SK-N-SH treated with all-trans-retinoic acid at 6 μM for 48 hours (cell line): Measurements from ENCODE around the gene ATG12.

ENCODE experiments used
- ATAC-seq: fragments of 200-7000 bp; cut with Tn5 transposase; 3 replicates; pipeline ENCODE4 v1.9.1; 2020; ENCODE audit warnings: mild to moderate bottlenecking, moderate library complexity
- BACH2 ChIP-seq: fragments of 250-450 bp; sonication (Bioruptor Pico); IDR thresholded peaks from 2 replicates; pipeline ENCODE4 v1.9.0; 2021; ENCODE audit warnings: mild to moderate bottlenecking, borderline replicate concordance
- CREB5 ChIP-seq: fragments of 250-450 bp; sonication (Bioruptor Pico); IDR thresholded peaks from 2 replicates; pipeline ENCODE4 v1.5.1; 2020; ENCODE audit warnings: low read depth, mild to moderate bottlenecking, moderate library complexity
- CSDC2 ChIP-seq: fragments of 250-450 bp; sonication (Bioruptor Pico); IDR thresholded peaks from 2 replicates; pipeline ENCODE4 v1.5.0; 2020; ENCODE audit warnings: mild to moderate bottlenecking, moderate library complexity
- ESRRG ChIP-seq: fragments of 250-450 bp; sonication (Bioruptor Pico); IDR thresholded peaks from 2 replicates; pipeline ENCODE4 v1.6.1; 2021; ENCODE audit warnings: mild to moderate bottlenecking
- GLIS3 ChIP-seq: fragments of 250-450 bp; sonication (Bioruptor Pico); IDR thresholded peaks from 2 replicates; pipeline ENCODE4 v1.5.0; 2020; ENCODE audit warnings: mild to moderate bottlenecking, moderate library complexity
- ISL1 ChIP-seq: fragments of 250-450 bp; sonication (Bioruptor Pico); IDR thresholded peaks from 2 replicates; pipeline ENCODE4 v2.1.2; 2022; ENCODE audit warnings: mild to moderate bottlenecking, moderate library complexity
- OSR1 ChIP-seq: fragments of 250-450 bp; sonication (Bioruptor Pico); IDR thresholded peaks from 2 replicates; pipeline ENCODE4 v1.8.0; 2022; ENCODE audit warnings: moderate library complexity, mild to moderate bottlenecking, inconsistent platforms
- PPARA ChIP-seq: fragments of 250-450 bp; sonication (Bioruptor Pico); IDR thresholded peaks from 2 replicates; pipeline ENCODE4 v1.5.0; 2020; ENCODE audit warnings: mild to moderate bottlenecking, borderline replicate concordance
- RARB ChIP-seq: fragments of 250-450 bp; sonication (Bioruptor Pico); IDR thresholded peaks from 2 replicates; pipeline ENCODE4 v1.8.0; 2021; ENCODE audit warnings: mild to moderate bottlenecking, moderate library complexity
- SNAI2 ChIP-seq: fragments of 250-450 bp; sonication (Bioruptor Pico); IDR thresholded peaks from 2 replicates; pipeline ENCODE4 v1.5.0; 2020; ENCODE audit warnings: mild to moderate bottlenecking, moderate library complexity
- TCF4 ChIP-seq: fragments of 250-450 bp; sonication (Bioruptor Pico); IDR thresholded peaks from 2 replicates; pipeline ENCODE4 v1.8.0; 2021; ENCODE audit warnings: mild to moderate bottlenecking, moderate library complexity, borderline replicate concordance
- TOX ChIP-seq: fragments of 250-450 bp; sonication (Bioruptor Pico); IDR thresholded peaks from 2 replicates; pipeline ENCODE4 v1.8.0; 2021; ENCODE audit warnings: mild to moderate bottlenecking, moderate library complexity, borderline replicate concordance
- TSHZ2 ChIP-seq: fragments of 250-450 bp; sonication (Bioruptor Pico); IDR thresholded peaks from 2 replicates; pipeline ENCODE4 v1.5.0; 2020; ENCODE audit warnings: mild to moderate bottlenecking, moderate library complexity
- ZC3H10 ChIP-seq: fragments of 250-450 bp; sonication (Bioruptor Pico); IDR thresholded peaks from 2 replicates; pipeline ENCODE4 v1.5.1; 2021; ENCODE audit warnings: mild to moderate bottlenecking, moderate library complexity
- ZFP3 ChIP-seq: fragments of 250-450 bp; sonication (Bioruptor Pico); IDR thresholded peaks from 2 replicates; pipeline ENCODE4 v1.5.0; 2020; ENCODE audit warnings: mild to moderate bottlenecking, moderate library complexity
- ZFP30 ChIP-seq: fragments of 450-650 bp; formaldehyde crosslinking; IDR thresholded peaks from 2 replicates; pipeline ENCODE4 v1.5.0; 2022; ENCODE audit warnings: mild to moderate bottlenecking, moderate library complexity
- ZNF565 ChIP-seq: fragments of 450-650 bp; formaldehyde crosslinking; conservative IDR thresholded peaks from 2 replicates; pipeline ENCODE4 v1.5.0; 2020; ENCODE audit warnings: low read depth, mild to moderate bottlenecking, moderate library complexity
- ZNF70 ChIP-seq: fragments of 450-650 bp; formaldehyde crosslinking; IDR thresholded peaks from 2 replicates; pipeline ENCODE4 v1.5.0; 2020; ENCODE audit warnings: mild to moderate bottlenecking, moderate library complexity
- ZNF8 ChIP-seq: fragments of 450-650 bp; formaldehyde crosslinking; IDR thresholded peaks from 2 replicates; pipeline ENCODE4 v1.5.0; 2020; ENCODE audit warnings: mild to moderate bottlenecking, moderate library complexity
- TF ChIP-seq, protein P1 (sequence below): fragments of 250-450 bp; sonication (Bioruptor Pico); IDR thresholded peaks from 2 replicates; pipeline ENCODE4 v1.8.0; 2021; ENCODE audit warnings: low read depth, mild to moderate bottlenecking, moderate library complexity, borderline replicate concordance
- TF ChIP-seq, protein P2 (sequence below): fragments of 250-450 bp; sonication (Bioruptor Pico); IDR thresholded peaks from 2 replicates; pipeline ENCODE4 v1.5.1; 2021; ENCODE audit warnings: mild to moderate bottlenecking, moderate library complexity
- TF ChIP-seq, protein P3 (sequence below): fragments of 250-450 bp; sonication (Bioruptor Pico); IDR thresholded peaks from 2 replicates; pipeline ENCODE4 v1.8.0; 2020; ENCODE audit warnings: mild to moderate bottlenecking, moderate library complexity, borderline replicate concordance

Gene ATG12

DNA sequence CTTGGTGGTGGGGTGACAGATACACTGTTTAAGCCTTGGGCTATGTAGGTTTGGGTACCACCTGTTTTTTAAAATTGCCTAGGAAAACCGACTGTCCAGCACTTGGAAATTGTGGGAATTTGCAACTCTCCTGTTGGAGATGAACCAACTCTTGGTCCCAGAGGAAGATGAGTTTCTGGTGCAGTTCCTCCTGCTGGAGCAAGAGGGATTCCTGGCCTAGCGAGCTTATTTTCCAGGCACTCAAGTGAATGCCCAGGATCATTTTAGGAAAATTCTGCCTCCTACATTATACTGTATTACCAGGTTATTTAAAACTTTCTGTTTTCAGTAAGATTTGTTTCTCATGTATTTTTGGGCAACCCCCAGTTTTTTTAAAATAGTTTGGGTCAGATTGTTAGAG, 34.1 kb upstream of the ATG12 start:
- ATAC-seq, result no peak

GRCh38 chr5:115873392-115873791, 32.0 kb upstream of the ATG12 start:
- no peak for ATAC-seq
- TF ChIP-seq CSDC2, result no peak
- TF ChIP-seq GLIS3 (CRISPR knock-in tag), result no peak
- no peak for TF ChIP-seq CREB5 (CRISPR knock-in tag)
- TF ChIP-seq, protein P1, sequence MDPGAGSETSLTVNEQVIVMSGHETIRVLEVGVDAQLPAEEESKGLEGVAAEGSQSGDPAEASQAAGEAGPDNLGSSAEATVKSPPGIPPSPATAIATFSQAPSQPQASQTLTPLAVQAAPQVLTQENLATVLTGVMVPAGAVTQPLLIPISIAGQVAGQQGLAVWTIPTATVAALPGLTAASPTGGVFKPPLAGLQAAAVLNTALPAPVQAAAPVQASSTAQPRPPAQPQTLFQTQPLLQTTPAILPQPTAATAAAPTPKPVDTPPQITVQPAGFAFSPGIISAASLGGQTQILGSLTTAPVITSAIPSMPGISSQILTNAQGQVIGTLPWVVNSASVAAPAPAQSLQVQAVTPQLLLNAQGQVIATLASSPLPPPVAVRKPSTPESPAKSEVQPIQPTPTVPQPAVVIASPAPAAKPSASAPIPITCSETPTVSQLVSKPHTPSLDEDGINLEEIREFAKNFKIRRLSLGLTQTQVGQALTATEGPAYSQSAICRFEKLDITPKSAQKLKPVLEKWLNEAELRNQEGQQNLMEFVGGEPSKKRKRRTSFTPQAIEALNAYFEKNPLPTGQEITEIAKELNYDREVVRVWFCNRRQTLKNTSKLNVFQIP, result no peak
- TF ChIP-seq ZC3H10 (CRISPR knock-in tag), result no peak
- no peak for TF ChIP-seq RARB (CRISPR knock-in tag)
- no peak for TF ChIP-seq ZNF8 (CRISPR knock-in tag)
- TF ChIP-seq BACH2 (CRISPR knock-in tag), result no peak
- TF ChIP-seq SNAI2 (CRISPR knock-in tag), result no peak
- no peak for TF ChIP-seq TOX
- no peak for TF ChIP-seq OSR1

More for the DNA sequence above, 34.1 kb upstream of the ATG12 start:
- TF ChIP-seq RARB (CRISPR knock-in tag) (no peak), ZNF70 (CRISPR knock-in tag) (no peak), ISL1 (CRISPR knock-in tag) (no peak), ZNF565 (CRISPR knock-in tag) (no peak), TCF4 (no peak), BACH2 (CRISPR knock-in tag) (no peak), CSDC2 (no peak), PPARA (CRISPR knock-in tag) (no peak), ESRRG (no peak), ZFP3 (CRISPR knock-in tag) (no peak), OSR1 (no peak), SNAI2 (CRISPR knock-in tag) (no peak), TOX (no peak), ZNF8 (CRISPR knock-in tag) (no peak), ZFP30 (no peak), TSHZ2 (no peak), GLIS3 (CRISPR knock-in tag) (no peak)
- TF ChIP-seq, protein P2, sequence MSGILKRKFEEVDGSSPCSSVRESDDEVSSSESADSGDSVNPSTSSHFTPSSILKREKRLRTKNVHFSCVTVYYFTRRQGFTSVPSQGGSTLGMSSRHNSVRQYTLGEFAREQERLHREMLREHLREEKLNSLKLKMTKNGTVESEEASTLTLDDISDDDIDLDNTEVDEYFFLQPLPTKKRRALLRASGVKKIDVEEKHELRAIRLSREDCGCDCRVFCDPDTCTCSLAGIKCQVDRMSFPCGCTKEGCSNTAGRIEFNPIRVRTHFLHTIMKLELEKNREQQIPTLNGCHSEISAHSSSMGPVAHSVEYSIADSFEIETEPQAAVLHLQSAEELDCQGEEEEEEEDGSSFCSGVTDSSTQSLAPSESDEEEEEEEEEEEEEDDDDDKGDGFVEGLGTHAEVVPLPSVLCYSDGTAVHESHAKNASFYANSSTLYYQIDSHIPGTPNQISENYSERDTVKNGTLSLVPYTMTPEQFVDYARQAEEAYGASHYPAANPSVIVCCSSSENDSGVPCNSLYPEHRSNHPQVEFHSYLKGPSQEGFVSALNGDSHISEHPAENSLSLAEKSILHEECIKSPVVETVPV (CRISPR knock-in tag), result no peak
- TF ChIP-seq, protein P3, sequence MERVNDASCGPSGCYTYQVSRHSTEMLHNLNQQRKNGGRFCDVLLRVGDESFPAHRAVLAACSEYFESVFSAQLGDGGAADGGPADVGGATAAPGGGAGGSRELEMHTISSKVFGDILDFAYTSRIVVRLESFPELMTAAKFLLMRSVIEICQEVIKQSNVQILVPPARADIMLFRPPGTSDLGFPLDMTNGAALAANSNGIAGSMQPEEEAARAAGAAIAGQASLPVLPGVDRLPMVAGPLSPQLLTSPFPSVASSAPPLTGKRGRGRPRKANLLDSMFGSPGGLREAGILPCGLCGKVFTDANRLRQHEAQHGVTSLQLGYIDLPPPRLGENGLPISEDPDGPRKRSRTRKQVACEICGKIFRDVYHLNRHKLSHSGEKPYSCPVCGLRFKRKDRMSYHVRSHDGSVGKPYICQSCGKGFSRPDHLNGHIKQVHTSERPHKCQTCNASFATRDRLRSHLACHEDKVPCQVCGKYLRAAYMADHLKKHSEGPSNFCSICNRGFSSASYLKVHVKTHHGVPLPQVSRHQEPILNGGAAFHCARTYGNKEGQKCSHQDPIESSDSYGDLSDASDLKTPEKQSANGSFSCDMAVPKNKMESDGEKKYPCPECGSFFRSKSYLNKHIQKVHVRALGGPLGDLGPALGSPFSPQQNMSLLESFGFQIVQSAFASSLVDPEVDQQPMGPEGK (CRISPR knock-in tag), result no peak

DNA sequence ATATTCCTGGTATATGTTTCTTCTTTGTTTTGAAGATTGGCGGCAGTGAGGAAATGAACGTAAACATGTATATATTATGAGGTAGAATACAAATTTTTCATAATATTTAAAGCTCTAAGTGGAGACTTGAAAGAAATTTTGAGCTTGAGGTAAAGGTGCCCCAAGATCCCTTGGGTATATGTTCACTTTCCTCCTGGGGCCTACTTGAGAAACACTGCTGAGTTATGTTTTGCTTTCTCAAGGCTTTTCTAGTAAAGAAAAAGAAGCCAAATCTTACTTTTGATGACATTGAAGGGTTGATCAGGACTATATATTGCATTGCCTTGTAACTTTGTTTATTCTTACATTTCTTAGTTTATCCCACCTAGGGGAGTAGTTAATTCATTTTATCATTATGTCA, 31.1 kb upstream of the ATG12 start:
- no peak for TF ChIP-seq RARB (CRISPR knock-in tag)
- no peak for TF ChIP-seq ZNF70 (CRISPR knock-in tag)
- no peak for TF ChIP-seq TOX
- TF ChIP-seq OSR1, result no peak
- TF ChIP-seq ZFP3 (CRISPR knock-in tag), result no peak
- TF ChIP-seq CREB5 (CRISPR knock-in tag), result no peak
- TF ChIP-seq ZNF565 (CRISPR knock-in tag), result no peak
- TF ChIP-seq ISL1 (CRISPR knock-in tag), result no peak
- TF ChIP-seq GLIS3 (CRISPR knock-in tag), result no peak
- no peak for TF ChIP-seq SNAI2 (CRISPR knock-in tag)
- TF ChIP-seq, protein P2 (CRISPR knock-in tag), result no peak
- no peak for TF ChIP-seq TCF4
- no peak for ATAC-seq
